NB4 (cell line): Measurements from ENCODE around the gene NRIP1.

Experiments
- DNase-seq: peaks from one replicate; pipeline ENCODE4 v3.0.0; 2010; ENCODE audit warnings: low read depth
- H3K4me3 ChIP-seq: one replicate; pipeline ENCODE4 v1.5.1; 2011; ENCODE audit warnings: mild to moderate bottlenecking, low read depth, low read length, moderate library complexity
- MAX ChIP-seq: IDR thresholded peaks from 2 replicates; pipeline ENCODE4 v1.6.1; 2011; ENCODE audit warnings: low read depth, low read length
- MYC ChIP-seq: IDR thresholded peaks from 2 replicates; pipeline ENCODE4 v1.6.1; 2011; ENCODE audit warnings: low read depth, low read length
- POLR2A ChIP-seq: IDR thresholded peaks from 2 replicates; pipeline ENCODE4 v1.6.1; 2011; ENCODE audit warnings: mild to moderate bottlenecking; ENCODE audit not compliant: insufficient read length; ENCODE audit errors: extremely low read depth
- TF ChIP-seq, protein P1 (sequence below): IDR thresholded peaks from one replicate; pipeline ENCODE4 v1.5.1; 2012; ENCODE audit warnings: low read depth, low read length

The NRIP1 gene

GRCh38 chr21:15090390-15090789 lies 25.6 kb upstream of the NRIP1 start:
- H3K4me3 ChIP-seq = no peak overlapping the region
- TF ChIP-seq POLR2A = no peak
- TF ChIP-seq, protein P1, sequence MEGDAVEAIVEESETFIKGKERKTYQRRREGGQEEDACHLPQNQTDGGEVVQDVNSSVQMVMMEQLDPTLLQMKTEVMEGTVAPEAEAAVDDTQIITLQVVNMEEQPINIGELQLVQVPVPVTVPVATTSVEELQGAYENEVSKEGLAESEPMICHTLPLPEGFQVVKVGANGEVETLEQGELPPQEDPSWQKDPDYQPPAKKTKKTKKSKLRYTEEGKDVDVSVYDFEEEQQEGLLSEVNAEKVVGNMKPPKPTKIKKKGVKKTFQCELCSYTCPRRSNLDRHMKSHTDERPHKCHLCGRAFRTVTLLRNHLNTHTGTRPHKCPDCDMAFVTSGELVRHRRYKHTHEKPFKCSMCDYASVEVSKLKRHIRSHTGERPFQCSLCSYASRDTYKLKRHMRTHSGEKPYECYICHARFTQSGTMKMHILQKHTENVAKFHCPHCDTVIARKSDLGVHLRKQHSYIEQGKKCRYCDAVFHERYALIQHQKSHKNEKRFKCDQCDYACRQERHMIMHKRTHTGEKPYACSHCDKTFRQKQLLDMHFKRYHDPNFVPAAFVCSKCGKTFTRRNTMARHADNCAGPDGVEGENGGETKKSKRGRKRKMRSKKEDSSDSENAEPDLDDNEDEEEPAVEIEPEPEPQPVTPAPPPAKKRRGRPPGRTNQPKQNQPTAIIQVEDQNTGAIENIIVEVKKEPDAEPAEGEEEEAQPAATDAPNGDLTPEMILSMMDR = no peak
- no peak for TF ChIP-seq MAX
- TF ChIP-seq MYC = no peak
- no peak for DNase-seq

DNA sequence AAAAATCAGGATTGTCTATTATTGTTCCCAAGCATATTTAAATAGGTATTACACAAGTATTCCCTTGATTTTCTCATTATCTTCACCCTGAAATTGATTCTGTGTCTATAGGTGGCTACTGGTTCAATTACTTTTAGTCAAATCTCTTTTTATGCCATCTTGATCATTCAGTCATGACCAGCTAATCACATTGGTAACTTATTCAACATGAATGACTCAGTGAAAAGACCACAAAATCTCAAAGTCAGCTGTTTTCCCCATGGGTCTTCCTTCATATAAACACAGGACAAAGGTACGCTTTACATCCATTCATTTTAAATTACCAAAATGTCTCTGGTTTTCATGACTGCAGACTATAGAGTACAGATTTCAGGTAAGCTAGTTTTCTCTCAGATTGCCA lies 23.7 kb upstream of the NRIP1 start:
- no peak for TF ChIP-seq POLR2A
- TF ChIP-seq, protein P1 = no peak
- TF ChIP-seq MYC = no peak
- no peak for TF ChIP-seq MAX
- H3K4me3 ChIP-seq = no peak overlapping the region
- no peak for DNase-seq

DNA sequence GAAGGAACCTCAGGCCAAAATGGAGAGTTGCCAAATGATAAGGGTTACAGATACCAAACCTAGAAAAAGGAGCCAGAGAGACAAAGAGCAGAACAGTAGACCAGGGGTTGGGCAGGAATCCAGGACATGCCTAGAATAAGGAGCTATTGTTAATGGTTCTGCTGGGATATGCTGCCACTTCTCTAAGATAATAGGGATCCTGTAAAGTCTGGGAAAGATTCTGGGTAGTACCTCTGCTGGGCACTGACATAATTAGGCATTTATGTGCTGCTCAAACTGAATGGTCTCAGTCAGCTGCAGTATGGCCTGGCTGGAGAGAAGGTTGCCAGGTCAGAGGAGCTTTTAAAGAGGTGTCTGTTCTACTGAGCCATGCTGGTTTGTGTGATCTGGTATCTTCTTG lies 19.9 kb upstream of the NRIP1 start:
- no peak overlapping the region for H3K4me3 ChIP-seq
- no peak for TF ChIP-seq MYC
- TF ChIP-seq, protein P1 = no peak
- TF ChIP-seq MAX = no peak
- no peak for TF ChIP-seq POLR2A
- DNase-seq = no peak

DNA sequence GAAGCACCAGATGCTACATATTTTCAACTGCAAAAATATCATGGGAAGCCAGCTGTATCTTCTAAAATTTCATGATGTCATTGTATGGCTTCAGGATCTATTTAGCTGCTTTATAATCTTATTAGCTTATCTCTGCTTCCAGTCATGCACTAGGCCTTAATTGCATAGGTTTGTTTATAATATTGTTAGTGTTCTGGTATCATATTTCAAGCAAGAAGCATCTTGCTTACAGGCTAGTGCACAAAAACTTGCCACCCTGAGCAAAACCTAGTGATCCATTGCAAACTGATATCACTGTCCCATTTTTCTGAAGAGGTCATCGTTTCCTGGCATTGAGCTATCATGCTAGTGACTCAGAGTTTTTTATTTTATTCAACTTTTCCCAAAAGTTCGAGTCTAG lies 15.7 kb upstream of the NRIP1 start:
- TF ChIP-seq MYC (no peak), MAX (no peak), POLR2A (no peak)
- TF ChIP-seq, protein P1 = no peak
- DNase-seq = no peak
- H3K4me3 ChIP-seq = no peak overlapping the region

- no peak for DNase-seq
- no peak overlapping the region for H3K4me3 ChIP-seq
- no peak for TF ChIP-seq POLR2A
- no peak for TF ChIP-seq MAX
- TF ChIP-seq, protein P1 = no peak
- no peak for TF ChIP-seq MYC
Observed at GRCh38 chr21:15079269-15079668, 14.5 kb upstream of the NRIP1 start.

- TF ChIP-seq, protein P1 = no peak
- TF ChIP-seq POLR2A (no peak), MYC (no peak), MAX (no peak)
- H3K4me3 ChIP-seq = no peak overlapping the region
- DNase-seq = no peak
Observed at GRCh38 chr21:15078180-15078579, 13.4 kb upstream of the NRIP1 start.
